H9 (cell line): Measurements from ENCODE around the gene CGA. TPM values are rescaled to one million over a fixed set of nuclear protein-coding genes. Genes with fewer than 3 reads are reported as not detected.

Experiments
- DNase-seq: peaks from one replicate; pipeline ENCODE4 v3.0.0-alpha.2; 2017
- H2AFZ ChIP-seq: one replicate; pipeline ENCODE4 v1.6.1; 2013; ENCODE audit warnings: mild to moderate bottlenecking, low read length, control low read depth, moderate library complexity
- H2AK5ac ChIP-seq: 2 replicates; pipeline ENCODE4 v1.6.1; 2013; ENCODE audit warnings: low read length, control low read depth, mixed read lengths; ENCODE audit not compliant: insufficient read length
- H2BK120ac ChIP-seq: one replicate; pipeline ENCODE4 v1.6.1; 2013; ENCODE audit warnings: low read depth, mild to moderate bottlenecking, low read length, control low read depth, inconsistent platforms; ENCODE audit not compliant: poor library complexity, severe bottlenecking
- H2BK12ac ChIP-seq: 2 replicates; pipeline ENCODE4 v1.6.1; 2013; ENCODE audit warnings: low read length, control low read depth, mixed read lengths, low read depth; ENCODE audit not compliant: insufficient read length
- H2BK15ac ChIP-seq: 2 replicates; pipeline ENCODE4 v1.6.1; 2013; ENCODE audit warnings: low read depth, low read length, control low read depth
- H2BK20ac ChIP-seq: one replicate; pipeline ENCODE4 v1.6.1; 2013; ENCODE audit warnings: low read depth, mild to moderate bottlenecking, low read length, control low read depth, inconsistent platforms; ENCODE audit not compliant: poor library complexity, severe bottlenecking
- H2BK5ac ChIP-seq: 2 replicates; pipeline ENCODE4 v1.6.1; 2013; ENCODE audit warnings: low read length, control low read depth, mixed read lengths; ENCODE audit not compliant: insufficient read length
- H3K14ac ChIP-seq: 2 replicates; pipeline ENCODE4 v1.6.1; 2013; ENCODE audit warnings: low read length, control low read depth; ENCODE audit not compliant: insufficient read depth
- H3K18ac ChIP-seq: 2 replicates; pipeline ENCODE4 v1.6.1; 2013; ENCODE audit warnings: low read depth, mild to moderate bottlenecking, mixed read lengths, low read length, control low read depth; ENCODE audit not compliant: insufficient read length
- H3K23ac ChIP-seq: 2 replicates; pipeline ENCODE4 v1.6.1; 2013; ENCODE audit warnings: low read length, control low read depth, mixed read lengths, low read depth; ENCODE audit not compliant: insufficient read length
- H3K23me2 ChIP-seq: 2 replicates; pipeline ENCODE4 v1.6.1; 2013; ENCODE audit warnings: low read depth, mild to moderate bottlenecking, mixed read lengths, low read length, control low read depth; ENCODE audit not compliant: insufficient read length, poor library complexity, severe bottlenecking
- H3K27ac ChIP-seq: 2 replicates; pipeline ENCODE4 v1.5.1; 2013; ENCODE audit warnings: low read length, control low read depth, mixed read lengths, low read depth; ENCODE audit not compliant: insufficient read length
- H3K27me3 ChIP-seq: 2 replicates; pipeline ENCODE4 v1.6.1; 2013; ENCODE audit warnings: low read length, control low read depth, inconsistent platforms; ENCODE audit not compliant: insufficient read depth
- H3K4ac ChIP-seq: 2 replicates; pipeline ENCODE4 v1.6.1; 2013; ENCODE audit warnings: low read depth, mild to moderate bottlenecking, control low read depth, inconsistent platforms, low read length, moderate library complexity
- H3K4me1 ChIP-seq: 2 replicates; pipeline ENCODE4 v1.6.1; 2013; ENCODE audit warnings: low read length, control low read depth, inconsistent platforms; ENCODE audit not compliant: insufficient read depth
- H3K4me2 ChIP-seq: 2 replicates; pipeline ENCODE4 v1.6.1; 2013; ENCODE audit warnings: low read length, control low read depth, mixed read lengths; ENCODE audit not compliant: insufficient read length, insufficient read depth
- H3K56ac ChIP-seq: 2 replicates; pipeline ENCODE4 v1.6.1; 2013; ENCODE audit warnings: low read depth, mild to moderate bottlenecking, mixed read lengths, low read length, control low read depth; ENCODE audit not compliant: insufficient read length
- H3K79me1 ChIP-seq: 2 replicates; pipeline ENCODE4 v1.6.1; 2013; ENCODE audit warnings: low read depth, mild to moderate bottlenecking, moderate library complexity, low read length, control low read depth, inconsistent platforms; ENCODE audit not compliant: insufficient read depth, poor library complexity, severe bottlenecking
- H3K79me2 ChIP-seq: 2 replicates; pipeline ENCODE4 v1.6.1; 2013; ENCODE audit warnings: low read length, control low read depth, inconsistent platforms; ENCODE audit not compliant: insufficient read depth
- H3K9ac ChIP-seq: 2 replicates; pipeline ENCODE4 v1.6.1; 2013; ENCODE audit warnings: low read length, control low read depth, mixed read lengths; ENCODE audit not compliant: insufficient read length; ENCODE audit errors: extremely low read depth
- H3K9me3 ChIP-seq: one replicate; pipeline ENCODE4 v1.6.1; 2013; ENCODE audit warnings: low read depth, low read length, inconsistent platforms; ENCODE audit not compliant: control insufficient read depth
- H3T11ph ChIP-seq: one replicate; pipeline ENCODE4 v1.6.1; 2013; ENCODE audit warnings: mild to moderate bottlenecking, low read length, control low read depth, inconsistent platforms
- H4K20me1 ChIP-seq: one replicate; pipeline ENCODE4 v1.6.1; 2013; ENCODE audit not compliant: control insufficient read depth, insufficient read length, insufficient read depth
- H4K5ac ChIP-seq: 2 replicates; pipeline ENCODE4 v1.6.1; 2013; ENCODE audit warnings: low read depth, mild to moderate bottlenecking, mixed read lengths, low read length, control low read depth; ENCODE audit not compliant: insufficient read length
- H4K8ac ChIP-seq: replicated peaks from 2 replicates; pipeline ENCODE4 v1.6.1; 2013; ENCODE audit warnings: low read length, control low read depth, mixed read lengths, low read depth; ENCODE audit not compliant: insufficient read length
- H4K91ac ChIP-seq: 2 replicates; pipeline ENCODE4 v1.6.1; 2013; ENCODE audit warnings: low read depth, mild to moderate bottlenecking, moderate library complexity, mixed read lengths, low read length, control low read depth; ENCODE audit not compliant: insufficient read length
- H3K27ac Mint-ChIP-seq, 3 experiments: 2 replicates in 2 of 3; 3 replicates in 1 of 3; pipeline ENCODE4 v1.8.0; 2020 to 2021; ENCODE audit warnings: mixed read lengths in 3 of 3, mild to moderate bottlenecking in 1 of 3, moderate library complexity in 1 of 3
- H3K27me3 Mint-ChIP-seq: 2 replicates; pipeline ENCODE4 v1.8.0; 2021; ENCODE audit warnings: low read depth, mild to moderate bottlenecking, moderate library complexity, mixed read lengths
- H3K36me3 Mint-ChIP-seq, 3 experiments: 2 replicates in 2 of 3; 3 replicates in 1 of 3; pipeline ENCODE4 v1.8.0; 2020 to 2021; ENCODE audit warnings: low read depth in 3 of 3, mixed read lengths in 3 of 3; ENCODE audit not compliant: insufficient read depth in 1 of 3
- H3K4me1 Mint-ChIP-seq, 2 experiments: 2 replicates each; pipeline ENCODE4 v1.8.0; 2020; ENCODE audit warnings: mixed read lengths in 2 of 2
- H3K4me3 Mint-ChIP-seq, 2 experiments: 2 replicates in 1 of 2; 3 replicates in 1 of 2; pipeline ENCODE4 v1.8.0; 2020 to 2021; ENCODE audit warnings: mild to moderate bottlenecking in 2 of 2, mixed read lengths in 2 of 2, moderate library complexity in 1 of 2
- H3K9me3 Mint-ChIP-seq, 2 experiments: 2 replicates in 1 of 2; 3 replicates in 1 of 2; pipeline ENCODE4 v1.8.0; 2020; ENCODE audit warnings: mild to moderate bottlenecking in 2 of 2, mixed read lengths in 2 of 2, moderate library complexity in 1 of 2
- CTCF ChIP-seq: fragments of 200-600 bp; sonication (generic); conservative IDR thresholded peaks from 3 replicates; pipeline ENCODE4 v1.8.0; 2021; ENCODE audit warnings: antibody characterized with exemption, mild to moderate bottlenecking
- WGBS: extraction: QIAGEN DNeasy Blood & Tissue Kit; methylation state at CpG from one replicate; pipeline ENCODE4 v1.1.7; 2013; ENCODE audit warnings: missing lambda C conversion rate, low lambda C conversion rate, mixed read lengths; ENCODE audit not compliant: insufficient read length; ENCODE audit errors: extremely low coverage; 5-methylcytosine and 5-hydroxymethylcytosine counted together
- total RNA-seq: library from RNA; stranded (reverse); gene quantifications from 2 replicates; pipeline ENCODE4 v1.2.1, GENCODE V29; 2021

The CGA gene
- total RNA-seq, 1 experiment from 2014 or later, result not detected

- no peak overlapping the region for H4K91ac ChIP-seq
- no peak overlapping the region for H3K9ac ChIP-seq
- no peak overlapping the region for H2BK5ac ChIP-seq
- no peaks in the 10 kb centered on the region for H4K20me1 ChIP-seq
- no peak overlapping the region for H2AK5ac ChIP-seq
- H2AFZ ChIP-seq, result no peak overlapping the region
- H3K4ac ChIP-seq, result no peak overlapping the region
- H3K27ac Mint-ChIP-seq, result no peak overlapping the region
- H3T11ph ChIP-seq, result no peak overlapping the region
- no peaks in the 10 kb centered on the region for H3K79me1 ChIP-seq
- no peaks in the 10 kb centered on the region for H3K27me3 Mint-ChIP-seq
- no peak overlapping the region for H4K5ac ChIP-seq
- no peak for TF ChIP-seq CTCF
- H3K18ac ChIP-seq, result no peak overlapping the region
- H3K9me3 ChIP-seq, result no peaks in the 10 kb centered on the region
- no peaks in the 10 kb centered on the region for H3K9me3 Mint-ChIP-seq
- peaks cover 9 to 12% of the 10 kb centered on the region in 2 experiments for H3K4me1 Mint-ChIP-seq
- WGBS, result no CpG with 5 or more reads among the region's 2 CpGs
- no peak overlapping the region for H3K14ac ChIP-seq
- H3K27ac ChIP-seq, result no peak overlapping the region
- H3K79me2 ChIP-seq, result no peaks in the 10 kb centered on the region
- no peak overlapping the region for H3K23ac ChIP-seq
- H3K4me1 ChIP-seq, result no peaks in the 10 kb centered on the region
- H2BK12ac ChIP-seq, result no peak overlapping the region
- no peaks in the 10 kb centered on the region for H3K36me3 Mint-ChIP-seq
- no peak overlapping the region for H4K8ac ChIP-seq
- DNase-seq, result no peak
- H3K56ac ChIP-seq, result no peak overlapping the region
- no peak overlapping the region for H2BK15ac ChIP-seq
- no peak overlapping the region for H3K4me3 Mint-ChIP-seq
- H3K4me2 ChIP-seq, result no peak overlapping the region
- H2BK20ac ChIP-seq, result no peak overlapping the region
- no peak overlapping the region for H2BK120ac ChIP-seq
- H3K27me3 ChIP-seq, result no peaks in the 10 kb centered on the region
- H3K23me2 ChIP-seq, result no peaks in the 10 kb centered on the region
Measured at GRCh38 chr6:87070741-87071140, 24.2 kb downstream of the CGA start.
